ENCODE data around the gene CHAC2. TPM values are rescaled to one million over a fixed set of nuclear protein-coding genes. Genes with fewer than 3 reads are reported as not detected.

Gene CHAC2
- total RNA-seq, 1 donor from 2014 or later = 3.6 TPM

Other genes with a start within 250 kb of the CHAC2 start
- gene ASB3, start 19.1 kb downstream of the CHAC2 start, total RNA-seq = 24.6 and 26.4 TPM in 2 replicates
- gene ERLEC1, start 19.2 kb downstream of the CHAC2 start, total RNA-seq = 54.2 and 60.7 TPM in 2 replicates
- 4.0 and 5.0 TPM in 2 replicates for gene GPR75, start 92.2 kb downstream of the CHAC2 start, total RNA-seq
- 101 and 110 TPM in 2 replicates for gene PSME4, start 203.2 kb downstream of the CHAC2 start, total RNA-seq